Tibial nerve (tissue), 4 donors: ENCODE results near the gene RAG2. TPM values are rescaled to one million over a fixed set of nuclear protein-coding genes. Genes with fewer than 3 reads are reported as not detected.

Experiments
- DNase-seq, 2 donors: peaks; one replicate each; pipeline ENCODE4 v3.0.0-alpha.2; 2019; ENCODE audit warnings: low spot score in 2 of 2
- H3K27ac ChIP-seq, 4 donors: fragments of 200-600 bp; sonication (generic) in 3 of 4; one replicate each; pipeline ENCODE4 v1.5.1; 2017 to 2019; ENCODE audit warnings: mild to moderate bottlenecking in 1 of 4
- H3K27me3 ChIP-seq, 2 donors: fragments of 200-600 bp; sonication (generic) in 1 of 2; one replicate each; pipeline versions ENCODE4 v1.5.1 to v1.6.0; 2017 to 2019
- H3K36me3 ChIP-seq, 3 donors: fragments of 200-600 bp; sonication (generic); one replicate each; pipeline ENCODE4 v1.5.1; 2018 to 2019
- H3K4me1 ChIP-seq, 4 donors: fragments of 200-600 bp; sonication (generic) in 3 of 4; one replicate each; pipeline ENCODE4 v1.5.1; 2017 to 2019
- H3K4me3 ChIP-seq, 4 donors: fragments of 200-600 bp; sonication (generic) in 3 of 4; one replicate each; pipeline ENCODE4 v1.5.1; 2017 to 2019; ENCODE audit warnings: mild to moderate bottlenecking in 1 of 4, moderate library complexity in 1 of 4
- H3K9me3 ChIP-seq, 4 donors: fragments of 200-600 bp; sonication (generic) in 3 of 4; one replicate each; pipeline ENCODE4 v1.5.1; 2017 to 2019
- EP300 ChIP-seq, 2 donors: sonication (generic); formaldehyde crosslinking; IDR thresholded peaks; one replicate each; pipeline ENCODE4 v1.6.1; 2017; ENCODE audit warnings: antibody characterized with exemption in 2 of 2, mild to moderate bottlenecking in 1 of 2
- POLR2A ChIP-seq, 2 donors: fragments of 450-650 bp; IDR thresholded peaks; one replicate each; pipeline ENCODE4 v1.6.1; 2017; ENCODE audit warnings: antibody characterized with exemption in 2 of 2, mild to moderate bottlenecking in 2 of 2, moderate library complexity in 2 of 2
- whole genome bisulfite sequencing, 2 donors: methylation state at CpG; one replicate each; pipeline ENCODE4 v1.1.5; 2018; 5-methylcytosine and 5-hydroxymethylcytosine counted together
- total RNA-seq, 4 donors: library from RNA; depleted of rRNA; stranded (reverse); fragments of >200 nt; gene quantifications; one replicate each; pipeline ENCODE4 v1.1.0, GENCODE V29; 2016
- TF ChIP-seq, protein P1 (sequence below), 5 experiments: fragments of 200-600 bp in 3 of 5; fragments of 450-650 bp in 2 of 5; sonication (generic) in 3 of 5; IDR thresholded peaks; one replicate each; pipeline ENCODE4 v1.5.1; 2016 to 2019; ENCODE audit warnings: antibody characterized with exemption in 5 of 5, mild to moderate bottlenecking in 3 of 5, moderate library complexity in 2 of 5

The RAG2 gene
- total RNA-seq, 4 donors from 2014 or later: not detected

DNA sequence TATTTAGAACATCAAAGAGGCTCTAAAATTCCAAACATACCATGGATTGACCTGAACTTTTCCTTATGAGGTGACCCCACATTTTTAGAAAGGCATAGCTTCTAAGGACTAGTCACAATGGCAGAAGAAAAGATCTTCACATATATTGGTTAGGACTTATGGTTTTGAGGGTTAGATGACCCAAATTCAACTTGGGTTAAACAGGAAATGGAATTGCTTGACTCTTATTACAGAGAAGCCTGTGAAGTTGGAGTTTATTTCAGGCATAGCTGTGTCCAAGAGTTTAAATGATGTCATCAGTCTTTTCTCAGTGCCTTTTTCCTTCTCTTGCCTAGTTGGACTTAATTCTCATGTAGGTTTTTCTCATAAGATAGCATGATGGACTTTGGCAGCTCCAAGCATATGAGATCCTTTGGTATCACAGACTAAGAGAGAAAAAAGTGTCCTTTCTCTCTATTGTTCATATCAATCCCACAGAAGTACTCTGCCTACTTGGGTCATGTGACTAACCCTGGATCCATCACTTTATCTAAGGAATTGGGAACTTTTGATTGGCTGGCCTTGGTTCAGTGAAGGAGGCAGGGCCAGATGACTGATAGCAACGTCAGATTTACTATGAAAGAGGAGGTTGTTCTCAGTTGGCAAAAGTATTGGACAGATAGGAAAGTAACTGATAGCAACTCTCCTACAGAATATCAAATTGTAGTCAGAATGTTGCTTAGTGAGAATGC is 47.5 kb downstream of the RAG2 start:
- H3K36me3 ChIP-seq: no peaks in the 10 kb centered on the region
- H3K4me1 ChIP-seq: no peaks in the 10 kb centered on the region
- WGBS, 2 donors: 24 to 33% methylated on average over 1 of the region's 1 CpG
- no peaks in the 10 kb centered on the region for H3K9me3 ChIP-seq
- DNase-seq: no peak
- TF ChIP-seq, protein P1, sequence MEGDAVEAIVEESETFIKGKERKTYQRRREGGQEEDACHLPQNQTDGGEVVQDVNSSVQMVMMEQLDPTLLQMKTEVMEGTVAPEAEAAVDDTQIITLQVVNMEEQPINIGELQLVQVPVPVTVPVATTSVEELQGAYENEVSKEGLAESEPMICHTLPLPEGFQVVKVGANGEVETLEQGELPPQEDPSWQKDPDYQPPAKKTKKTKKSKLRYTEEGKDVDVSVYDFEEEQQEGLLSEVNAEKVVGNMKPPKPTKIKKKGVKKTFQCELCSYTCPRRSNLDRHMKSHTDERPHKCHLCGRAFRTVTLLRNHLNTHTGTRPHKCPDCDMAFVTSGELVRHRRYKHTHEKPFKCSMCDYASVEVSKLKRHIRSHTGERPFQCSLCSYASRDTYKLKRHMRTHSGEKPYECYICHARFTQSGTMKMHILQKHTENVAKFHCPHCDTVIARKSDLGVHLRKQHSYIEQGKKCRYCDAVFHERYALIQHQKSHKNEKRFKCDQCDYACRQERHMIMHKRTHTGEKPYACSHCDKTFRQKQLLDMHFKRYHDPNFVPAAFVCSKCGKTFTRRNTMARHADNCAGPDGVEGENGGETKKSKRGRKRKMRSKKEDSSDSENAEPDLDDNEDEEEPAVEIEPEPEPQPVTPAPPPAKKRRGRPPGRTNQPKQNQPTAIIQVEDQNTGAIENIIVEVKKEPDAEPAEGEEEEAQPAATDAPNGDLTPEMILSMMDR (IDR thresholded peaks at IDR 0.05): no peak
- TF ChIP-seq EP300 (IDR thresholded peaks at IDR 0.05) (no peak), POLR2A (IDR thresholded peaks at IDR 0.05) (no peak)
- H3K27me3 ChIP-seq: no peaks in the 10 kb centered on the region
- no peak overlapping the region for H3K27ac ChIP-seq
- no peak overlapping the region for H3K4me3 ChIP-seq

Other genes starting within 250 kb of the RAG2 start
- gene TRAF6, start 88.0 kb downstream of the RAG2 start, total RNA-seq: 10 to 100 TPM in 3 of 4 donors, 1 to 10 TPM in 1; 9.9 to 17.7 (median 13.8) TPM
- under 1 TPM; 0.22 to 0.60 (median 0.41) TPM for gene RAG1, start 30.2 kb downstream of the RAG2 start, total RNA-seq
- 10 to 100 TPM; 17.2 to 40.2 (median 20.7) TPM for gene IFTAP, start 3.7 kb downstream of the RAG2 start, total RNA-seq